Loucy (cell line): ENCODE data around the gene FAM107B.

Source experiments
- H2AFZ ChIP-seq: fragments of 200-600 bp; sonication (generic); 2 replicates; pipeline ENCODE4 v1.6.0; 2016; ENCODE audit warnings: antibody characterized with exemption, mild to moderate bottlenecking, low read length, moderate library complexity
- H3F3A ChIP-seq: fragments of 200-600 bp; 2 replicates; pipeline ENCODE4 v1.6.0; 2016; ENCODE audit warnings: antibody characterized with exemption, low read depth, mild to moderate bottlenecking
- H3K27me3 ChIP-seq: fragments of 200-600 bp; sonication (generic); 2 replicates; pipeline ENCODE4 v1.6.1; 2014; ENCODE audit warnings: low read length, mild to moderate bottlenecking; ENCODE audit not compliant: insufficient read depth, poor library complexity, severe bottlenecking
- H3K36me3 ChIP-seq: fragments of 200-600 bp; sonication (generic); 2 replicates; pipeline ENCODE4 v1.6.1; 2016; ENCODE audit warnings: low read length; ENCODE audit not compliant: insufficient read depth
- H3K4me1 ChIP-seq: fragments of 200-600 bp; sonication (generic); 2 replicates; pipeline ENCODE4 v1.5.1; 2014; ENCODE audit warnings: low read length, mild to moderate bottlenecking; ENCODE audit not compliant: insufficient read depth, poor library complexity, severe bottlenecking
- H3K4me2 ChIP-seq: fragments of 200-600 bp; sonication (generic); 2 replicates; pipeline ENCODE4 v1.6.0; 2014; ENCODE audit warnings: antibody characterized with exemption, low read length, low read depth, mild to moderate bottlenecking; ENCODE audit not compliant: poor library complexity, severe bottlenecking
- H3K4me3 ChIP-seq: fragments of 200-600 bp; sonication (generic); 2 replicates; pipeline ENCODE4 v1.5.1; 2014; ENCODE audit warnings: low read length, mild to moderate bottlenecking, mixed read lengths; ENCODE audit not compliant: poor library complexity, severe bottlenecking
- H3K79me2 ChIP-seq: fragments of 200-600 bp; sonication (generic); 2 replicates; pipeline ENCODE4 v1.6.1; 2014; ENCODE audit warnings: low read length; ENCODE audit not compliant: insufficient read depth
- H3K9ac ChIP-seq: fragments of 200-600 bp; sonication (generic); 2 replicates; pipeline ENCODE4 v1.6.0; 2014; ENCODE audit warnings: mild to moderate bottlenecking, low read depth, low read length, moderate library complexity; ENCODE audit not compliant: poor library complexity, severe bottlenecking
- H3K9me2 ChIP-seq: fragments of 200-600 bp; sonication (generic); replicated peaks from 2 replicates; pipeline ENCODE4 v1.6.1; 2016; ENCODE audit warnings: low read depth, low read length, mixed read lengths
- H3K9me3 ChIP-seq: fragments of 200-600 bp; sonication (generic); 2 replicates; pipeline ENCODE4 v1.6.1; 2014; ENCODE audit warnings: mild to moderate bottlenecking, antibody characterized with exemption, low read length, low read depth; ENCODE audit not compliant: insufficient read depth
- H4K20me1 ChIP-seq: fragments of 200-600 bp; sonication (generic); 2 replicates; pipeline ENCODE4 v1.6.0; 2014; ENCODE audit warnings: antibody characterized with exemption, low read length, mild to moderate bottlenecking; ENCODE audit not compliant: insufficient read depth, poor library complexity, severe bottlenecking
- EZH2phosphoT487 ChIP-seq: fragments of 200-600 bp; IDR thresholded peaks from 2 replicates; pipeline ENCODE4 v1.6.1; 2018; ENCODE audit warnings: antibody characterized with exemption, mild to moderate bottlenecking, moderate library complexity, borderline replicate concordance
- TF ChIP-seq, protein P1 (sequence below): fragments of 200-600 bp; sonication (generic); conservative IDR thresholded peaks from 2 replicates; pipeline ENCODE4 v1.5.1; 2014; ENCODE audit warnings: mild to moderate bottlenecking, antibody characterized with exemption, low read length

The FAM107B gene

DNA sequence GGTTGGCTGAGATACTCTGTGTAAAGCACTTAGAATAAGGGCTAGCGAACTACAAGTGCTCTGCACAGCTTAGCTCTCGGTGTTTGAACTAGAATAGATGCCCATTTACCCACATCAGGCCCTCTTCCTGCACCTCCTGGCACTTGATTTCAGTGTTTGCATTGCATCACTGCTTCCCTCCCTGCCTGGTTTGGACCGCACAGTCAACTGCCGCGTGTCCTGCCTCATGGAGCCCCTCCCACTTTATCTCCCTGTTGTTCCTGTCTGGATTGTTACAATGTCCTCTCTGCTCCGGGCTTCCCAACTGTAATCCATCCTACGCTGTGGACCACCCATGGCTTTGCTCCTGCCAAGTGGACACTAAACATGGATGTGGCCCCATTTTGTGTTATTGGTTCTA is 2.3 kb downstream of the FAM107B start:
- no peaks in the 10 kb centered on the region for H3K9me3 ChIP-seq
- no peaks in the 10 kb centered on the region for H3K4me1 ChIP-seq
- no peaks in the 10 kb centered on the region for H3K36me3 ChIP-seq
- H2AFZ ChIP-seq: no peak overlapping the region
- no peaks in the 10 kb centered on the region for H3F3A ChIP-seq
- H3K4me2 ChIP-seq: no peak overlapping the region
- H3K79me2 ChIP-seq: no peaks in the 10 kb centered on the region
- no peaks in the 10 kb centered on the region for H4K20me1 ChIP-seq
- H3K27me3 ChIP-seq: no peaks in the 10 kb centered on the region
- H3K4me3 ChIP-seq: no peak overlapping the region
- H3K9me2 ChIP-seq: no peaks in the 10 kb centered on the region
- H3K9ac ChIP-seq: no peak overlapping the region
- TF ChIP-seq EZH2phosphoT487: no peak
- TF ChIP-seq, protein P1, sequence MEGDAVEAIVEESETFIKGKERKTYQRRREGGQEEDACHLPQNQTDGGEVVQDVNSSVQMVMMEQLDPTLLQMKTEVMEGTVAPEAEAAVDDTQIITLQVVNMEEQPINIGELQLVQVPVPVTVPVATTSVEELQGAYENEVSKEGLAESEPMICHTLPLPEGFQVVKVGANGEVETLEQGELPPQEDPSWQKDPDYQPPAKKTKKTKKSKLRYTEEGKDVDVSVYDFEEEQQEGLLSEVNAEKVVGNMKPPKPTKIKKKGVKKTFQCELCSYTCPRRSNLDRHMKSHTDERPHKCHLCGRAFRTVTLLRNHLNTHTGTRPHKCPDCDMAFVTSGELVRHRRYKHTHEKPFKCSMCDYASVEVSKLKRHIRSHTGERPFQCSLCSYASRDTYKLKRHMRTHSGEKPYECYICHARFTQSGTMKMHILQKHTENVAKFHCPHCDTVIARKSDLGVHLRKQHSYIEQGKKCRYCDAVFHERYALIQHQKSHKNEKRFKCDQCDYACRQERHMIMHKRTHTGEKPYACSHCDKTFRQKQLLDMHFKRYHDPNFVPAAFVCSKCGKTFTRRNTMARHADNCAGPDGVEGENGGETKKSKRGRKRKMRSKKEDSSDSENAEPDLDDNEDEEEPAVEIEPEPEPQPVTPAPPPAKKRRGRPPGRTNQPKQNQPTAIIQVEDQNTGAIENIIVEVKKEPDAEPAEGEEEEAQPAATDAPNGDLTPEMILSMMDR: no peak

DNA sequence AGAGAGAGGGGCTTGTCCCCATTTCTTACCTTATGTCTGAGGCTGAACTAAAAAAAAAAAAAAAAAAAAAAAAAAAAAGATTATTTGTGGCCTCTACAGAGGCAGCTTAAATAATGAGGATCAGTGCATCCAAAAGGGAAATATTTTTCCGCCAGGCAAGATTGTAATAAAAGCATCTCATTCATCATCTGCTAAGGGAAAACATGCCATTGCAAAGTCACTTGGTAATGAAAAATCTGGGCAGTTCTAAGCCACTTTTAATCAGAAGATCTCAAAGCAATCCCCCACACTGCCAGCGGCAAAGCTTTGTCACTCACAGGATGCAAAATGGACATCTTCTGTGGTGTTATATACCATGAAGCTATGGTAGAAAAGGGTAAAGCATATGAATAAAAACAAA is 3.8 kb downstream of the FAM107B start:
- H3K4me1 ChIP-seq: no peaks in the 10 kb centered on the region
- H3K4me2 ChIP-seq: no peak overlapping the region
- TF ChIP-seq, protein P1: no peak
- no peak for TF ChIP-seq EZH2phosphoT487
- no peak overlapping the region for H3K4me3 ChIP-seq
- H3K27me3 ChIP-seq: no peaks in the 10 kb centered on the region
- H3K9me2 ChIP-seq: no peaks in the 10 kb centered on the region
- H4K20me1 ChIP-seq: no peaks in the 10 kb centered on the region
- no peaks in the 10 kb centered on the region for H3K9me3 ChIP-seq
- H3K9ac ChIP-seq: no peak overlapping the region
- no peaks in the 10 kb centered on the region for H3K79me2 ChIP-seq
- H3K36me3 ChIP-seq: no peaks in the 10 kb centered on the region
- H3F3A ChIP-seq: no peaks in the 10 kb centered on the region
- H2AFZ ChIP-seq: no peak overlapping the region

- no peaks in the 10 kb centered on the region for H3K27me3 ChIP-seq
- H3K9ac ChIP-seq: no peak overlapping the region
- no peaks in the 10 kb centered on the region for H3F3A ChIP-seq
- no peaks in the 10 kb centered on the region for H4K20me1 ChIP-seq
- H3K4me2 ChIP-seq: no peak overlapping the region
- no peaks in the 10 kb centered on the region for H3K36me3 ChIP-seq
- H3K9me3 ChIP-seq: no peaks in the 10 kb centered on the region
- no peaks in the 10 kb centered on the region for H3K4me1 ChIP-seq
- H3K79me2 ChIP-seq: no peaks in the 10 kb centered on the region
- no peak overlapping the region for H3K4me3 ChIP-seq
- TF ChIP-seq, protein P1: no peak
- no peak for TF ChIP-seq EZH2phosphoT487
- H2AFZ ChIP-seq: no peak overlapping the region
- no peaks in the 10 kb centered on the region for H3K9me2 ChIP-seq
Observed at GRCh38 chr10:14761372-14761771, 13.3 kb downstream of the FAM107B start.
